ENCODE data around the gene COL6A1. TPM values are rescaled to one million over a fixed set of nuclear protein-coding genes. Genes with fewer than 3 reads are reported as not detected.

COL6A1 gene
- total and polyA plus RNA-seq, 2 of the 4 experiments (the other 2 are of a cell fraction): 173 to 1,578 TPM

GRCh38 chr21:46051821-46052675 is 70.5 kb downstream of the COL6A1 start:
- Histone ChIP-seq H3K14ac (replicated peaks; ENCODE audit: low read depth, low read length) (peak overlapping the region; percentile 38; the same call in 1 of the 2 replicates), H4K8ac (ENCODE audit: low read depth in 2 of 2, low read length in 2 of 2) (peak overlapping the region; percentile 46 to 64; a peak in 2 of 4 replicates), H3K4me3 (ENCODE audit: insufficient read depth, low read depth, low read length) (no peak overlapping the region), H2BK15ac (ENCODE audit: low read depth, low read length) (peak overlapping the region; percentile 93; the same call in 2 of the 3 replicates), H3K9me3 (ENCODE audit: control insufficient read depth, insufficient read depth, low read length) (no peaks in the 10 kb centered on the region), H3K18ac (ENCODE audit: low read depth, low read length) (peak overlapping the region; percentile 38; the same call in 1 of the 2 replicates), H2BK5ac (ENCODE audit: low read depth, low read length, poor library complexity, severe bottlenecking) (peak overlapping the region; percentile 9), H3K36me3 (ENCODE audit: control insufficient read depth, insufficient read depth, low read length) (no peaks in the 10 kb centered on the region), H2BK120ac (ENCODE audit: low read depth, low read length) (peak overlapping the region; percentile 100), H2BK20ac (ENCODE audit: low read depth, low read length) (peak overlapping the region; percentile 85), H4K5ac (ENCODE audit: low read depth, low read length) (no peak overlapping the region; the same call in 1 of the 2 replicates), H2AK9ac (replicated peaks; ENCODE audit: low read depth, low read length, poor library complexity) (peak overlapping the region; percentile 74), H4K91ac (ENCODE audit: insufficient read depth, low read depth, low read length) (peak overlapping the region; percentile 88), H3K27me3 (ENCODE audit: control insufficient read depth, insufficient read depth, low read length) (no peaks in the 10 kb centered on the region), H3K4me2 (ENCODE audit: low read depth, low read length) (no peak overlapping the region), H3K4me1 (ENCODE audit: control insufficient read depth, insufficient read depth, low read length) (peaks cover 44% of the 10 kb centered on the region), H3K9ac (ENCODE audit: low read depth, low read length) (no peak overlapping the region), H3K4ac (ENCODE audit: low read depth, low read length) (peak overlapping the region; percentile 70), H3K56ac (ENCODE audit: extremely low read depth, insufficient read depth, low read length) (no peak overlapping the region), H4K20me1 (ENCODE audit: insufficient read depth, low read length) (0 out of 2 replicates have a peak, but pooled peaks cover 3% of the 10 kb centered on the region), H2AFZ (replicated peaks; ENCODE audit: low read length, poor library complexity) (peak overlapping the region; percentile 26), H3K23ac (ENCODE audit: low read depth, low read length) (peak overlapping the region; percentile 27; the same call in 1 of the 2 replicates), H3K27ac (ENCODE audit: insufficient read depth, low read length) (no peak overlapping the region; the same call in 1 of the 2 replicates), H2AK5ac (ENCODE audit: low read depth, low read length) (peak overlapping the region; percentile 100), H3K9me1 (ENCODE audit: insufficient read depth, low read length) (peaks cover 17% of the 10 kb centered on the region), H3K79me1 (ENCODE audit: low read depth in 1 of 2, low read length in 2 of 2) (peaks cover 9 to 53% of the 10 kb centered on the region in 2 experiments; a peak in 3 of 4 replicates)
- in situ Hi-C loops (cut with MboI; ENCODE audit: low sequenced_read_pairs): no loop called here
- ATAC-seq (ENCODE audit: low read depth): no peak
- no TSS peak for BruUV-seq (replicated peaks)
- DNase-seq: no peak
- WGBS, 2 experiments (ENCODE audit: extremely low coverage in 2 of 2, insufficient read length in 1 of 2): 90% methylated on average over 5 of the region's 33 CpGs; no CpG with 5 or more reads in 1 of the 2 experiments
- CTCF ChIA-PET: interaction anchor here (1.3 kb wide), 1 partner anchor 71 kb away, joined by 3 read pairs; the partner anchor contains the start of gene COL6A1
- dilution Hi-C loops (cut with HindIII; ENCODE audit: low sequenced_read_pairs, unreplicated experiment): no loop called here
- intact Hi-C loops (cut with micrococcal nuclease): no loop called here
- POLR2A ChIA-PET (ENCODE audit: unreplicated experiment): no interaction called here
- TF ChIP-seq CTCF (conservative IDR thresholded peaks at IDR 0.05; ENCODE audit: low read depth, low read length) (no peak), BHLHE40 (IDR thresholded peaks at IDR 0.05; ENCODE audit: low read depth, low read length) (no peak), RFX5 (IDR thresholded peaks at IDR 0.05; ENCODE audit: low read depth, low read length) (no peak), FOS (IDR thresholded peaks at IDR 0.05; ENCODE audit: low read depth, low read length) (no peak), SMC3 (IDR thresholded peaks at IDR 0.05; ENCODE audit: low read depth, low read length) (no peak), RCOR1 (IDR thresholded peaks at IDR 0.05; ENCODE audit: insufficient replicate concordance, low read length) (no peak), CEBPB (IDR thresholded peaks at IDR 0.05; ENCODE audit: low read depth, low read length) (no peak), MAFK (IDR thresholded peaks at IDR 0.05; ENCODE audit: low read depth, low read length) (no peak), MXI1 (IDR thresholded peaks at IDR 0.05; ENCODE audit: borderline replicate concordance, low read depth, low read length) (no peak), CHD1 (IDR thresholded peaks at IDR 0.05; ENCODE audit: low read depth, low read length) (no peak), POLR2A (IDR thresholded peaks at IDR 0.05; ENCODE audit: low read depth, low read length) (no peak), USF2 (IDR thresholded peaks at IDR 0.05; ENCODE audit: low read depth, low read length) (no peak)
- TF ChIP-seq, protein P1, sequence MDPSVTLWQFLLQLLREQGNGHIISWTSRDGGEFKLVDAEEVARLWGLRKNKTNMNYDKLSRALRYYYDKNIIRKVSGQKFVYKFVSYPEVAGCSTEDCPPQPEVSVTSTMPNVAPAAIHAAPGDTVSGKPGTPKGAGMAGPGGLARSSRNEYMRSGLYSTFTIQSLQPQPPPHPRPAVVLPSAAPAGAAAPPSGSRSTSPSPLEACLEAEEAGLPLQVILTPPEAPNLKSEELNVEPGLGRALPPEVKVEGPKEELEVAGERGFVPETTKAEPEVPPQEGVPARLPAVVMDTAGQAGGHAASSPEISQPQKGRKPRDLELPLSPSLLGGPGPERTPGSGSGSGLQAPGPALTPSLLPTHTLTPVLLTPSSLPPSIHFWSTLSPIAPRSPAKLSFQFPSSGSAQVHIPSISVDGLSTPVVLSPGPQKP (IDR thresholded peaks at IDR 0.05; ENCODE audit: borderline replicate concordance, low read depth, low read length): no peak

Data from IMR-90 (cell line).